B cell (primary cell): ENCODE data around the gene WDFY2. TPM values are rescaled to one million over a fixed set of nuclear protein-coding genes. Genes with fewer than 3 reads are reported as not detected.

Experiments used
- ATAC-seq: fragments of 200-7000 bp; cut with Tn5 transposase; one replicate; pipeline ENCODE4 v1.10.0; 2021; ENCODE audit warnings: low read depth, mild to moderate bottlenecking, moderate number of reproducible peaks, moderate library complexity
- CTCF ChIA-PET: fragments of 350-600 bp; sonication (Branson Sonifier 250); formaldehyde crosslinking; loops from one replicate; lab custom pipeline; 2021; ENCODE audit warnings: antibody characterized with exemption, inconsistent platforms; lab: Charles Lee
- POLR2A ChIA-PET: fragments of 350-600 bp; sonication (Branson Sonifier 250); formaldehyde crosslinking; loops from one replicate; lab custom pipeline; 2021; ENCODE audit warnings: antibody characterized with exemption; lab: Charles Lee
- DNase-seq: peaks from one replicate; pipeline ENCODE4 v3.0.0; 2013
- H2AFZ ChIP-seq: 2 replicates; pipeline ENCODE4 v1.6.1; 2012; ENCODE audit warnings: mild to moderate bottlenecking, low read depth, low read length; ENCODE audit not compliant: insufficient read depth, poor library complexity, severe bottlenecking
- H3K27ac ChIP-seq, 2 donors: 1 replicate in 1 of 2; 2 replicates in 1 of 2; pipeline ENCODE4 v1.5.1; 2012 to 2013; ENCODE audit warnings: low read length in 2 of 2, mild to moderate bottlenecking in 2 of 2, moderate library complexity in 1 of 2
- H3K27me3 ChIP-seq, 4 experiments: fragments of 200-600 bp in 1 of 4; sonication (generic) in 1 of 4; replicated peaks in 1 of 4; 1 replicate in 2 of 4; 2 replicates in 2 of 4; pipeline versions ENCODE4 v1.6.1 to v1.7.0; 2013 to 2016; ENCODE audit warnings: low read length in 3 of 4, mild to moderate bottlenecking in 2 of 4, mixed read lengths in 1 of 4, moderate library complexity in 1 of 4; ENCODE audit not compliant: insufficient read depth in 4 of 4, control insufficient read depth in 3 of 4; ENCODE audit errors: control extremely low read depth in 1 of 4
- H3K36me3 ChIP-seq, 2 experiments: replicated peaks in 1 of 2; 1 replicate in 1 of 2; 2 replicates in 1 of 2; pipeline versions ENCODE4 v1.6.1 to v1.7.1; 2013; ENCODE audit warnings: low read length in 1 of 2; ENCODE audit not compliant: insufficient read depth in 2 of 2, control insufficient read depth in 1 of 2; ENCODE audit errors: control extremely low read depth in 1 of 2, extremely low read depth in 1 of 2
- H3K4me1 ChIP-seq, 2 donors: fragments of 200-600 bp in 1 of 2; sonication (generic) in 1 of 2; 1 replicate in 1 of 2; 2 replicates in 1 of 2; pipeline versions ENCODE4 v1.5.1 to v1.6.1; 2013 to 2017; ENCODE audit warnings: low read length in 2 of 2; ENCODE audit not compliant: control insufficient read depth in 2 of 2, insufficient read depth in 2 of 2
- H3K4me2 ChIP-seq: replicated peaks from 2 replicates; pipeline ENCODE3; 2012; ENCODE audit warnings: mild to moderate bottlenecking, low read depth, low read length; ENCODE audit not compliant: poor library complexity, severe bottlenecking
- H3K4me3 ChIP-seq, 5 experiments: fragments of 200-600 bp in 1 of 5; sonication (generic) in 1 of 5; 1 replicate in 3 of 5; 2 replicates in 2 of 5; pipeline versions ENCODE4 v1.5.1 to v1.7.0; 2011 to 2016; ENCODE audit warnings: low read length in 4 of 5, mild to moderate bottlenecking in 4 of 5, low read depth in 2 of 5, control low read depth in 1 of 5, moderate library complexity in 1 of 5; ENCODE audit not compliant: insufficient read depth in 1 of 5; ENCODE audit errors: control extremely low read depth in 1 of 5, extremely low read depth in 1 of 5
- H3K79me2 ChIP-seq: fragments of 200-600 bp; sonication (generic); one replicate; pipeline ENCODE4 v1.6.0; 2016; ENCODE audit warnings: low read length; ENCODE audit not compliant: control insufficient read depth, insufficient read depth
- H3K9ac ChIP-seq: fragments of 200-600 bp; sonication (generic); 2 replicates; pipeline ENCODE4 v1.6.1; 2017; ENCODE audit warnings: mild to moderate bottlenecking, low read length, moderate library complexity
- H3K9me3 ChIP-seq, 3 donors: one replicate each; pipeline versions ENCODE4 v1.6.1 to v1.7.1; 2013; ENCODE audit warnings: low read length in 2 of 3; ENCODE audit not compliant: control insufficient read depth in 2 of 3, insufficient read depth in 1 of 3; ENCODE audit errors: control extremely low read depth in 1 of 3
- H4K20me1 ChIP-seq: 2 replicates; pipeline ENCODE4 v1.6.0; 2012; ENCODE audit warnings: mild to moderate bottlenecking, low read length; ENCODE audit not compliant: insufficient read depth, control insufficient read depth, poor library complexity, severe bottlenecking
- H3K27ac Mint-ChIP-seq: one replicate; pipeline ENCODE4 v1.8.0; 2021; ENCODE audit warnings: mixed read lengths
- H3K27me3 Mint-ChIP-seq: one replicate; pipeline ENCODE4 v1.8.0; 2021; ENCODE audit warnings: mixed read lengths
- H3K4me1 Mint-ChIP-seq: one replicate; pipeline ENCODE4 v1.8.0; 2021; ENCODE audit warnings: mixed read lengths
- H3K4me3 Mint-ChIP-seq: one replicate; pipeline ENCODE4 v1.8.0; 2021; ENCODE audit warnings: mixed read lengths
- H3K9me3 Mint-ChIP-seq: one replicate; pipeline ENCODE4 v1.8.0; 2022; ENCODE audit warnings: mixed read lengths; ENCODE audit not compliant: insufficient read depth
- CTCF ChIP-seq: fragments of 200-600 bp; IDR thresholded peaks from one replicate; pipeline ENCODE4 v1.8.0; 2022; ENCODE audit warnings: antibody characterized with exemption, mild to moderate bottlenecking
- EZH2 ChIP-seq: IDR thresholded peaks from 2 replicates; pipeline ENCODE4 v1.6.1; 2012; ENCODE audit warnings: borderline replicate concordance, low read depth, mild to moderate bottlenecking, moderate library complexity, low read length; ENCODE audit not compliant: insufficient read depth, poor library complexity, severe bottlenecking
- WGBS: methylation state at CpG from one replicate; pipeline ENCODE4 v1.1.5; 2013; ENCODE audit warnings: missing lambda C conversion rate; ENCODE audit not compliant: insufficient coverage; 5-methylcytosine and 5-hydroxymethylcytosine counted together
- intact Hi-C: fragments of 100-400 bp; cut with micrococcal nuclease; formaldehyde crosslinking; loops from one replicate; pipeline ENCODE4 v1.10.0; 2022
- polyA plus RNA-seq: library from polyadenylated mRNA; depleted of rRNA; stranded (reverse); fragments of >200 nt; gene quantifications from 2 replicates; pipeline ENCODE4 v1.2.3, GENCODE V29; 2012
- total RNA-seq, 2 donors: library from RNA; stranded (reverse); fragments of 120-200 nt in 1 of 2; gene quantifications; 1 replicate in 1 of 2; 2 replicates in 1 of 2; pipeline versions ENCODE4 v1.2.3 to v1.2.4, GENCODE V29; 2013 to 2022

WDFY2 gene
- total and polyA plus RNA-seq, 2 donors (not counting 1 experiment from before 2014, with no cell fraction given), result 12.4 to 47.7 TPM

- H3K27ac ChIP-seq, result peak overlapping the region; percentile 81 to 88
- Mint-ChIP-seq H3K9me3 (no peaks in the 10 kb centered on the region), H3K4me1 (peaks cover 29% of the 10 kb centered on the region), H3K27me3 (no peaks in the 10 kb centered on the region), H3K27ac (peak overlapping the region; percentile 98), H3K4me3 (peak overlapping the region; percentile 97)
- peak overlapping the region; percentile 88 for H2AFZ ChIP-seq
- POLR2A ChIA-PET, result interaction anchor here (0.8 to 4.2 kb wide), 3 partner anchors 128 to 211 kb away, joined by 3 to 33 read pairs (median 4); partner anchors contain the start of gene INTS6
- intact Hi-C loops, result loop anchor here (5.0 to 10.0 kb wide), 5 partner anchors 611 to 1791 kb away; partner anchors contain the start of genes CKAP2, KPNA3, SPRYD7 and SUGT1
- peak overlapping the region; percentile 83 for H3K4me2 ChIP-seq
- WGBS, result 27% methylated on average over 7 of the region's 9 CpGs
- H3K79me2 ChIP-seq, result peaks cover 34% of the 10 kb centered on the region
- H3K27me3 ChIP-seq, result no peaks in the 10 kb centered on the region
- peaks cover 0 to 3% (median 0%) of the 10 kb centered on the region in 3 donors for H3K9me3 ChIP-seq
- DNase-seq (no peak), ATAC-seq (no peak)
- H4K20me1 ChIP-seq, result peaks cover 8% of the 10 kb centered on the region
- no peaks in the 10 kb centered on the region for H3K36me3 ChIP-seq
- CTCF ChIA-PET, result interaction anchor here (1.2 to 1.9 kb wide), 4 partner anchors 16 to 214 kb away, joined by 3 to 7 read pairs (median 6); no protein-coding TSS in a partner anchor
- peaks cover 12 to 14% of the 10 kb centered on the region in 2 donors for H3K4me1 ChIP-seq
- TF ChIP-seq CTCF (no peak), EZH2 (no peak)
- H3K4me3 ChIP-seq, result peak overlapping the region; percentile 42 to 94 (median 87)
- H3K9ac ChIP-seq, result peak overlapping the region; percentile 88
Measured at GRCh38 chr13:51583469-51583874, 790 bp upstream of the WDFY2 start.
